NCI-H2196 treated with DMSO at 0.1 percent for 48 hours (cell line): Measurements from ENCODE around the gene CKAP4.

Source experiments
- DNase-seq: peaks from one replicate; lab custom pipeline; 2025; ENCODE audit not compliant: unreplicated experiment; lab: John Stamatoyannopoulos, UW

CKAP4 gene

GRCh38 chr12:106243620-106244019, 4.2 kb downstream of the CKAP4 start:
- no peak for DNase-seq

GRCh38 chr12:106240821-106241220, 7.0 kb downstream of the CKAP4 start:
- DNase-seq, result no peak

GRCh38 chr12:106239951-106240335, 7.9 kb downstream of the CKAP4 start:
- no peak for DNase-seq

GRCh38 chr12:106239241-106239950, 8.4 kb downstream of the CKAP4 start:
- no peak for DNase-seq

- no peak for DNase-seq
Observed at GRCh38 chr12:106238146-106238545, 9.7 kb downstream of the CKAP4 start.

- no peak for DNase-seq
Observed at GRCh38 chr12:106235770-106236169, 12.1 kb downstream of the CKAP4 start.

GRCh38 chr12:106234449-106234848, 13.4 kb downstream of the CKAP4 start:
- DNase-seq, result no peak

- no peak for DNase-seq
Observed at GRCh38 chr12:106233011-106233410, 14.8 kb downstream of the CKAP4 start.

- no peak for DNase-seq
Observed at GRCh38 chr12:106229036-106229591, 18.7 kb downstream of the CKAP4 start.

- DNase-seq, result no peak
Observed at GRCh38 chr12:106228320-106228710, 19.5 kb downstream of the CKAP4 start.

GRCh38 chr12:106227641-106228319, 20.0 kb downstream of the CKAP4 start:
- DNase-seq, result no peak

- peak; percentile 21 for DNase-seq
Observed at GRCh38 chr12:106226884-106227640, 20.8 kb downstream of the CKAP4 start.

GRCh38 chr12:106224355-106224706, 23.5 kb downstream of the CKAP4 start:
- no peak for DNase-seq

GRCh38 chr12:106223485-106224354, 24.1 kb downstream of the CKAP4 start:
- peak; percentile 64 for DNase-seq

GRCh38 chr12:106220536-106220935, 27.3 kb downstream of the CKAP4 start:
- DNase-seq, result no peak

- DNase-seq, result no peak
Observed at GRCh38 chr12:106219043-106219442, 28.8 kb downstream of the CKAP4 start.

GRCh38 chr12:106217706-106218105, 30.1 kb downstream of the CKAP4 start:
- DNase-seq, result no peak

- DNase-seq, result no peak
Observed at GRCh38 chr12:106214571-106214970, 33.2 kb downstream of the CKAP4 start.

- DNase-seq, result no peak
Observed at GRCh38 chr12:106213662-106214061, 34.2 kb downstream of the CKAP4 start.

- DNase-seq, result no peak
Observed at GRCh38 chr12:106211973-106212372, 35.8 kb downstream of the CKAP4 start.
